GM12878 (cell line): ENCODE data around the gene KRTAP9-2.

ENCODE experiments used
- CTCF ChIP-seq, 3 experiments: IDR thresholded peaks in 2 of 3; conservative IDR thresholded peaks in 1 of 3; 2 replicates each; pipeline ENCODE4 v1.5.1; 2011; ENCODE audit warnings: low read depth in 3 of 3, low read length in 3 of 3, mild to moderate bottlenecking in 3 of 3, control low read depth in 2 of 3, moderate library complexity in 2 of 3, inconsistent platforms in 1 of 3, mixed read lengths in 1 of 3; ENCODE audit not compliant: control insufficient read depth in 2 of 3, insufficient read depth in 1 of 3; ENCODE audit errors: extremely low read depth in 1 of 3
- EGR1 ChIP-seq, 2 experiments: IDR thresholded peaks; 1 replicate in 1 of 2; 2 replicates in 1 of 2; pipeline ENCODE4 v1.6.1; 2011 to 2012; ENCODE audit warnings: low read depth in 2 of 2, low read length in 2 of 2, borderline replicate concordance in 1 of 2, mild to moderate bottlenecking in 1 of 2, moderate library complexity in 1 of 2
- KDM1A ChIP-seq: fragments of 200-600 bp; sonication (generic); IDR thresholded peaks from 2 replicates; pipeline ENCODE4 v1.6.1; 2016; ENCODE audit warnings: borderline replicate concordance
- POLR2A ChIP-seq: IDR thresholded peaks from 2 replicates; pipeline ENCODE4 v1.6.1; 2011; ENCODE audit warnings: low read depth, mild to moderate bottlenecking, low read length
- SRF ChIP-seq, 2 experiments: IDR thresholded peaks; 2 replicates each; pipeline ENCODE4 v1.6.1; 2011; ENCODE audit warnings: low read depth in 2 of 2, low read length in 2 of 2, mild to moderate bottlenecking in 1 of 2, moderate library complexity in 1 of 2
- TCF12 ChIP-seq: IDR thresholded peaks from 2 replicates; pipeline ENCODE4 v1.6.1; 2011; ENCODE audit warnings: low read depth, mild to moderate bottlenecking, low read length

- TF ChIP-seq SRF (IDR thresholded peaks at IDR 0.05; ENCODE audit: low read depth in 2 of 2, low read length in 2 of 2) (no peak), CTCF (IDR thresholded peaks at IDR 0.05 in 2 of 3, conservative IDR thresholded peaks at IDR 0.05 in 1 of 3; ENCODE audit: control insufficient read depth in 2 of 3, extremely low read depth in 1 of 3, insufficient read depth in 1 of 3, low read depth in 3 of 3, low read length in 3 of 3) (no peak), TCF12 (no peak), POLR2A (no peak), EGR1 (IDR thresholded peaks at IDR 0.05; ENCODE audit: borderline replicate concordance in 1 of 2, low read depth in 2 of 2, low read length in 2 of 2) (no peak), KDM1A (no peak)
Measured at GRCh38 chr17:41212524-41213169, 13.8 kb upstream of the KRTAP9-2 start.
